Measurements from ENCODE around the gene AGXT2. TPM values are rescaled to one million over a fixed set of nuclear protein-coding genes. Genes with fewer than 3 reads are reported as not detected.
A peak's percentile ranks its signal among the peaks of the same experiment; 100 is the strongest.

The AGXT2 gene
- total RNA-seq, 1 donor from 2014 or later: not detected

DNA sequence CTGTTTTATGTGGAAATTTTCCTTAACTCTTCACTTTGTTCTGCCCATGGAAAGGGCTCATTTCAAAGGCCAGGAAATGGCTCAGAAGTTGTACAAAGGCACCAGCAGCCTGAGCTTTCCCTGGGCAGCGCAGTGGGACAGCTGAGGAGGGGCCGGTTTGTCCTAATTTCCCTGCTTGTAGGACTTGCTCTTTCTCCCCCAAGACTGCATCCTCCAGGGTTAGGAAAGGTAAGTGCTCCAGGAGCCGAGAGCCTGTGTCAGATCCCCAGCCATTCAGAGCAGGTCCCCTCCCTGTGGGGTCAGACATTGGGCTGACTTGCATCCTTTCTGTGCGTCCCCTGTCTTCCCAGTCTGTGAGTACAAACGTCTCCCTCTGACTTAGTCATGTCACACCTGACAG lies 43.5 kb downstream of the AGXT2 start:
- Mint-ChIP-seq H3K27ac (ENCODE audit: unreplicated experiment) (no peak overlapping the region), H3K27me3 (ENCODE audit: unreplicated experiment) (no peaks in the 10 kb centered on the region), H3K9me3 (ENCODE audit: unreplicated experiment) (no peaks in the 10 kb centered on the region), H3K4me3 (ENCODE audit: unreplicated experiment) (no peak overlapping the region), H3K36me3 (ENCODE audit: unreplicated experiment) (no peaks in the 10 kb centered on the region), H3K4me1 (ENCODE audit: low read depth, unreplicated experiment) (peaks cover 3% of the 10 kb centered on the region)
- TF ChIP-seq, protein P1, sequence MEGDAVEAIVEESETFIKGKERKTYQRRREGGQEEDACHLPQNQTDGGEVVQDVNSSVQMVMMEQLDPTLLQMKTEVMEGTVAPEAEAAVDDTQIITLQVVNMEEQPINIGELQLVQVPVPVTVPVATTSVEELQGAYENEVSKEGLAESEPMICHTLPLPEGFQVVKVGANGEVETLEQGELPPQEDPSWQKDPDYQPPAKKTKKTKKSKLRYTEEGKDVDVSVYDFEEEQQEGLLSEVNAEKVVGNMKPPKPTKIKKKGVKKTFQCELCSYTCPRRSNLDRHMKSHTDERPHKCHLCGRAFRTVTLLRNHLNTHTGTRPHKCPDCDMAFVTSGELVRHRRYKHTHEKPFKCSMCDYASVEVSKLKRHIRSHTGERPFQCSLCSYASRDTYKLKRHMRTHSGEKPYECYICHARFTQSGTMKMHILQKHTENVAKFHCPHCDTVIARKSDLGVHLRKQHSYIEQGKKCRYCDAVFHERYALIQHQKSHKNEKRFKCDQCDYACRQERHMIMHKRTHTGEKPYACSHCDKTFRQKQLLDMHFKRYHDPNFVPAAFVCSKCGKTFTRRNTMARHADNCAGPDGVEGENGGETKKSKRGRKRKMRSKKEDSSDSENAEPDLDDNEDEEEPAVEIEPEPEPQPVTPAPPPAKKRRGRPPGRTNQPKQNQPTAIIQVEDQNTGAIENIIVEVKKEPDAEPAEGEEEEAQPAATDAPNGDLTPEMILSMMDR (IDR thresholded peaks at IDR 0.05; ENCODE audit: partially characterized antibody, unreplicated experiment): no peak
- DNase-seq: no peak

DNA sequence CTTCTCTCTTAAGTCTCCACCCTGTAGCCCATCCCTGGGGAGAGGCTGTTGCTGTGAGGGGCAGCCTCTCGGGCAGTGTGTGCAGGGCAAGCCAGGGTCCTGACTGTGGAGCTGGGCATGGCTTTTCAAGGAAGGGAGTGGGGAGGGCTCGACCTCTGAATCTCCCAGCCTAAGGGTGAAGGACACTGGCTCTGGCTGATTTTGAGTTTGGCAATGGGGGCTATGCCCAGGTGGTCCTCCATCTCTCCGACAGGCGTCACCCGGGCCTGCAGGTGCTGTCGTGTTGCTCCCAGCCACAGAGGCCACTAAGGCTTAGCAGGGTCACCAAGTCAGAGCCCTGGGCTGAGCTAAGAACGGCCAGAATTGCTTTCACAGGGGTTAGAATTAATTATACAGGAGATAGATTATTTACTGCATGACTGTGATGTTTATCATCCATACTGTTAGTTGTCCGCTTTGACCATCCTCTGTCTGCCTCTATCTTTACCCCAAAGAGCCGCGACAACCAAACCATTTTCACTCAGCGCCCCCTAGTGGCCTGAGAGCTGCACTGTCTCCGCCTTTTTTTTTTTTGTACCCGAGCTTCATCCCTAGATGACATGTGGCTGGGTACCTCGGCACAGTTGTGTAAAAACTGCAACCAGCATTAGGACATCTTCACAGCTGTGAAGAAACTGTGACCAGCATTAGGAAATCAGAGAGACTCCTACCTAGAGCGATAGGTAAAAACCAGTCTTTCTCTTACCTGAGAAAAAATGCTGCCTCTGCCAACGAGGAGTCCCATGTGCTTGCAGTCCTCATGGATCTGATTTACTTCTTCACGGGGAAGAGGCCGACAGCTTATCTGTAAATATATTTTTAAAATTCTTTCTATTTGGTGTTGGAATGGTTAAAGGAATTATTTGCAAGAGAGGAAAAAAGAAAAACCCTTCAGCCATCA lies 44.5 kb downstream of the AGXT2 start:
- Mint-ChIP-seq H3K4me1 (ENCODE audit: low read depth, unreplicated experiment) (peaks cover 3% of the 10 kb centered on the region), H3K9me3 (ENCODE audit: unreplicated experiment) (peaks cover 2% of the 10 kb centered on the region), H3K27ac (ENCODE audit: unreplicated experiment) (no peak overlapping the region), H3K4me3 (ENCODE audit: unreplicated experiment) (no peak overlapping the region), H3K36me3 (ENCODE audit: unreplicated experiment) (no peaks in the 10 kb centered on the region), H3K27me3 (ENCODE audit: unreplicated experiment) (no peaks in the 10 kb centered on the region)
- DNase-seq: peak; percentile 69
- TF ChIP-seq, protein P1 (IDR thresholded peaks at IDR 0.05; ENCODE audit: partially characterized antibody, unreplicated experiment): peak; percentile 97

DNA sequence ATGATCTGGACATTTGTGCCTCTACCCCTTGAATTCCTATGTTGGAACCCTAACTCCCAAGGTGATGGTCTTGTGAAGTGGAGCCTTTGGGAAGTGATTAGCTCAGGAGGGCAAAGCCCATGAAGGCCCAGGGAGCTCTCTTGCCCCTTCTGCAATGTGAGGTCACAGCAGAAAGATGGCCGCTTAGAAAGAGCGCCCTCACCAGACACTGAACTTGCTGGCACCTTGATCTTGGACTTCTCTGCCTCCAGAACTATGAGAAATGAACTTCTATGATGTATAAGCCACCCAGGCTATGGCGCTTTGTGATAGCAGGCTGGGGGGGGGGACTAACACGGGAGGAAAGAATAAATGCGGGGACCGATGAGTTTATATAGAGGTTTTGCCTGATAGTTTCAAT lies 45.3 kb downstream of the AGXT2 start:
- Mint-ChIP-seq H3K9me3 (ENCODE audit: unreplicated experiment) (peaks cover 2% of the 10 kb centered on the region), H3K4me1 (ENCODE audit: low read depth, unreplicated experiment) (peaks cover 3% of the 10 kb centered on the region), H3K36me3 (ENCODE audit: unreplicated experiment) (no peaks in the 10 kb centered on the region), H3K4me3 (ENCODE audit: unreplicated experiment) (no peak overlapping the region), H3K27me3 (ENCODE audit: unreplicated experiment) (no peaks in the 10 kb centered on the region), H3K27ac (ENCODE audit: unreplicated experiment) (no peak overlapping the region)
- TF ChIP-seq, protein P1 (IDR thresholded peaks at IDR 0.05; ENCODE audit: partially characterized antibody, unreplicated experiment): no peak
- no peak for DNase-seq

DNA sequence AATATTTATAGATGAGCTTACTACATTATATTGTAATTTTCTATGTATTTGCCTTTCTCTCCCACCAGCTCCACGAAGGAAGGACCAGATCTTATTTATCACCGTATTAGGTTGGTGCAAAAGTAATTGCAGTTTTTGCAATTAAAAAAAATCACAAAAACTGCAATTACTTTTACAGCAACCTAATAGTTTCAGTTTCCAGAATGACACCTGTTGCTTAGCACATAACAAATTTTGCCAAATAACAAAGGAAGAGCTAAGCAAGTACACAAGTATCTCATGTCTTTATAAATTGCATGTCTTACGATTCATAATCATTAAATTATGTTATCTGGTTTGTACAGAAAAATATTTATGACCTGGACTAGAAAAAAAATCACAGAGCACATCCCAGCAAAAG lies 45.9 kb downstream of the AGXT2 start:
- DNase-seq: no peak
- Mint-ChIP-seq H3K4me1 (ENCODE audit: low read depth, unreplicated experiment) (peaks cover 3% of the 10 kb centered on the region), H3K9me3 (ENCODE audit: unreplicated experiment) (peaks cover 2% of the 10 kb centered on the region), H3K27ac (ENCODE audit: unreplicated experiment) (no peak overlapping the region), H3K27me3 (ENCODE audit: unreplicated experiment) (no peaks in the 10 kb centered on the region), H3K4me3 (ENCODE audit: unreplicated experiment) (no peak overlapping the region), H3K36me3 (ENCODE audit: unreplicated experiment) (no peaks in the 10 kb centered on the region)
- TF ChIP-seq, protein P1 (IDR thresholded peaks at IDR 0.05; ENCODE audit: partially characterized antibody, unreplicated experiment): no peak
